Skin of body (tissue), 2 donors: Measurements from ENCODE around the gene ARFIP2. TPM values are rescaled to one million over a fixed set of nuclear protein-coding genes. Genes with fewer than 3 reads are reported as not detected.
"Not testable (repeated sequence)": the region's sequence is repeated elsewhere in the genome, so short reads cannot be mapped to it uniquely, and the experiment has no call there.

Experiments
- DNase-seq: peaks from one replicate; lab custom pipeline; 2025; lab: John Stamatoyannopoulos, UW
- total RNA-seq: library from RNA; depleted of rRNA; stranded (reverse); fragments of >200 nt; gene quantifications from one replicate; pipeline ENCODE4 v1.2.3, GENCODE V29; 2014

The ARFIP2 gene, protein sequence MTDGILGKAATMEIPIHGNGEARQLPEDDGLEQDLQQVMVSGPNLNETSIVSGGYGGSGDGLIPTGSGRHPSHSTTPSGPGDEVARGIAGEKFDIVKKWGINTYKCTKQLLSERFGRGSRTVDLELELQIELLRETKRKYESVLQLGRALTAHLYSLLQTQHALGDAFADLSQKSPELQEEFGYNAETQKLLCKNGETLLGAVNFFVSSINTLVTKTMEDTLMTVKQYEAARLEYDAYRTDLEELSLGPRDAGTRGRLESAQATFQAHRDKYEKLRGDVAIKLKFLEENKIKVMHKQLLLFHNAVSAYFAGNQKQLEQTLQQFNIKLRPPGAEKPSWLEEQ
- total RNA-seq: 28.6 TPM

DNA sequence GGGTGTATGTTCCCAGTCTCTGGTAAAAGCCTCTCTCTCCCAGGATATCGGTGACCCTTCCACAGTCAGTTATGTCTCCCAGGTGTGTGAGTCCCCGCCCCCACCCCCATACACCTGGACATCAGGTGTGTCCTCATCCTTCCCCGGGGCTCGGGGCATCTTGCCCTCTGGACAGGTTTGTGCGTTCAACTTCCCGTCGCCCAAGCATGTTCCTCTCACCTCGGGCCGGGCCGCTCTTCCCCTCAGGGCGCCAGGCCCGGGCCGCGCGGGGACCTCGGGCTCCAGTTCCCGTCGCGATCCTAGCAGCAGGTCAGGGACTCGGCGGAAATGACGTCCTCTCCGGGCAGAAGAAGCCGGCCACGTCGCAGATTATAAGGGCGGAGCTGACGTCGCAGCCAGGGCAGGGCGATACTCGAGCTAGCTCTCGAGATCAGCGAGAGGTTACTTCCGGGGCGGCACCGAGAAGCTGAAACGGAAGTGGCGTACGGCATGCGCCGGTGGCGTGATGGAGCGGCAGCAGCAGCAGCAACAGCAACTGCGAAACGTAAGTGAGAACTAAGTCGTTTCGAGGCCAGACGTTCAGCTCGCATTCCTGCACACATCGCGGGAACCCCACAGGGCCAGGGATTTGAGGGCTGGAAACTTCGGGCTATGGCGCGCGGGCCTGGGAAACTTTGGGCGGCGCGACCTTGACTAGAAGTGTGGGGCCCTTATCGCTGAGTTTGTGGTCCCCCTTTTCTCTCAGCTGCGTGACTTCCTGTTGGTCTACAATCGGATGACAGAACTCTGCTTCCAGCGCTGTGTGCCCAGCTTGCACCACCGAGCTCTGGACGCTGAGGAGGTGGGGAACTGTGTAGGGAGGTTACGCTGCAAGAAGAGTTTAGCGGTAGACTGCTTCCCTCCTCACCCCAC, at the start of gene ARFIP2, which contains the start of gene TIMM10B:
ARFIP2 (minus strand) TSS at position 320 of the 912 bp plus-strand sequence. CDS start 910 bp downstream, outside the sequence.
TIMM10B (plus strand) TSS at position 490 of the 912 bp plus-strand sequence; CDS start at position 506, 16 bp downstream.
- DNase-seq: peak; percentile 99

GRCh38 chr11:6530848-6531247, 49.7 kb upstream of the ARFIP2 start:
- no peak for DNase-seq

- no peak for DNase-seq
Measured at GRCh38 chr11:6529266-6529665, 48.1 kb upstream of the ARFIP2 start.

- no peak for DNase-seq
Measured at GRCh38 chr11:6526411-6527135, 45.4 kb upstream of the ARFIP2 start.

DNA sequence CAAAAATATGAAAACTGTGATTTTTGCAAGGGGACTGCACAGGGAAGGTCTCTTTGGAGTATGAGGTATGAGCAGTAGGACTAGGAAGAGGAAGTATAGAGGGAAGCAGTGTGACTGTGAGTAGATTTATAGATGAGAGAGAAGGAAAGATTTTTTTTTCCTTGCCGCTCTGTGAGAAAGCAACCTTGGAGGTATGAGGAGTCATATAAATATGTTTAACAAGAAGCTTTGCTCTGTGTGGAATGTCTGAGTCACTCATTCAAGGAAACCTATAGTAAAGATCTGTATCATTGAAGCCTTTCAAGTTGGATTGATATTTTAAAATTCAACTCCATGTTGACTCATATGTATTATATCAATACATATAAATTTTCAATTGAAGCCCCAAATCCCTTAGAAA, 42.1 kb upstream of the ARFIP2 start:
- DNase-seq: no peak

DNA sequence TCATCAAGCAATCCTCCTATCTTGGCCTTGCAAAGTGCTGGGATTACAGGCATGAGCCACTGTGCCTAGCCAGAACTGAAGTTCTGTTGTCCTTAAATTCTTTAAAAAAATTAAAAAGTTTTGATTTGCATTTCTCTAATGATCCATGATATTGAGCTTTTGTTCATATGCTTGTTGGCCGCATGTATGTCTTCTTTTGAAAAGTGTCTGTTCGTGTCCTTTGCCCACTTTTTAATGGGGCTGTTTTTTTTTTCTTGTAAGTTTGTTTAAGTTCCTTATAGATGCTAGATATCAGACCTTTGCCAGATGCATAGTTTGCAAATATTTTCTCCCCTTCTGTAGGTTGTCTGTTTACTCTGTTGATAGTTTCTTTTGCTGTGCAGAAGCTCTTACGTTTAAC, 40.8 kb upstream of the ARFIP2 start:
- not testable (repeated sequence) for DNase-seq

DNA sequence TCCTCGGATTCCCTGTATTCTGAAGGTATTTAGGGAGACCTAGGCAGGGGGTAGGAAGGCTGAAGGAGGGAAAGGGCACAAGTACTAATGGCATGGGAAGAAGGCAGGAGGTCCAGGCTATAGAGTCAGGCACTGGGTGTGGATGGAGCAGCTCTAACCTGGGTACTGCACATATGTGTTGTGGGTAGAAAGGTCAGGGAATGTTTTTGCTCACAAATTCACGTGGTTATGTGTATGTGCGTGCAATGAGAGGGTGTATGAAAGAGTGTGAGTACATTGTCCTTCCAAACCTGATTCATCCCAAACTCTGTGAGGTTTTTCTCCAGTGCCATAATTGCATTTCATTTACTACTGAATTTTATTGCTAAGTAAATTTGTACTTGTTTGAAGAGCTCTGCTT, 39.1 kb upstream of the ARFIP2 start:
- DNase-seq: no peak

- no peak for DNase-seq
Measured at GRCh38 chr11:6516865-6517264, 35.7 kb upstream of the ARFIP2 start.

DNA sequence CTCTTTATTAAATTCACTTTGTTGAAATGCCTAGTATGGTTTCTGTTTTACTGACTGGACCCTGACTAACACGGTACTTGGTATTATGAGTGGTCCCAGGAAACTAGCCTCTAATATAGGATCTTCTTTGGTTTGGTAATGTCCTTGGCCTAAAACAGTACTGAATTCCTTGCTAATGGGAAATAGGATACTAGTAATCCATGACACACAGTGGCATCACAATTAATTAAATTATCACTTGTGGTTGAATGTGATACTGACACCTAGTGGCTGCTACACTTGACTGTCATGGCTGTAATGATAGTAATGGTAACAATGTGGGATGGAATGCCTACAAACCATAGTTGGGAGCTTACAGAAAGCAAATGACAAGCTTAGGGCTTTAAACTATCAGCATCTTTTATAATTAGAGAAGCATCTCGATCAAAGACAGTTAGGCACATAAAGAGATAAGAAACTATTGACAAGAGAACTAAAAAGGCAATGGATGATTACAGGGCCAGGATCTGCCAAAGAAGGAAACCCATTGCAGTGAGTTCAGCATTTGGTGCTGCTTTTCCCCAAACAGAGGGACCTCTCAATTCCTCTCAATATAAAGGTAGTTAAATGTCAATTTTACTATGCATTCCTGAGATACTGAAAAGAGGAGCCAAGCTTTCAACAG, 24.6 kb upstream of the ARFIP2 start:
- DNase-seq: peak; percentile 18

- DNase-seq: no peak
Measured at GRCh38 chr11:6504166-6504565, 23.0 kb upstream of the ARFIP2 start.

GRCh38 chr11:6502382-6502781, 21.3 kb upstream of the ARFIP2 start:
- DNase-seq: no peak

DNA sequence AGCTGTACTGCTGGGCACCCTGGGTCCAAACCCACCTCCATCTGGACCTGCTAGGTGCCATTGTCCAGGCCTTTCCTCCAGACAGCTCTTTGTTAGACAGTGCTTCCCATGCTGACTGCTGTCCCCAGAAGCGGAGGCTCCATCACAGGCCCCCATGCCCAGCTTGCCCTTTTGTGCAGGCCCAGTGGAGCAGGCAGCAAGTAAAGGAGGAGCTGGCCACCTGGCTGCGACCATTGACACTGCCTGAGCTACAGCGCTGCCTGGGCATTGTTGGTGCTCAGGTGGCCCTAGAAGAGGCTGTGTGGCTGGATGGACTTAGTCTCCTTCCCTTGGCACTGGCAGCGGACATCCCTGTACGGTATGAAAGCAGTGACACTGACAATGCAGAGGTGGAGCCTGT, 17.4 kb upstream of the ARFIP2 start:
- DNase-seq: no peak

DNA sequence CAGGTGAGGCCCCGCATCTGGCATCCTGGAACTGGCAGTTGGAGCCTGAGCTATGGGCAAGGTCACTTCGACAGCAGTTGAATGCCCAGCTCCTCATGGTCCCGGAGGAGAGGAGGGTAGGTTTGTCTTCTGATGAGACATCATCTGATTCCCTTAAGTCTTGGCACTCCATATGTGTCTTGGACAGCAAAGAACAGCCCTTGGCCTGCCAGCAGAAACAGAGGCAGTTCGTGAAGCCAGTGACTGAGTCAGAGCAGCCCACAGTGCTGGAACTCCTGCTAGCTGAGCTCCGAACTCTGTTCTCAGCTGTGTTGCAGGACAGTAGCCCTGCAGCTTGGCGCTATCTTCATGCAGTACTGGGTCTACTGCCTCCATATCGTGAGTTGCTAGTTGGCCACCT, 17.0 kb upstream of the ARFIP2 start:
- no peak for DNase-seq

DNA sequence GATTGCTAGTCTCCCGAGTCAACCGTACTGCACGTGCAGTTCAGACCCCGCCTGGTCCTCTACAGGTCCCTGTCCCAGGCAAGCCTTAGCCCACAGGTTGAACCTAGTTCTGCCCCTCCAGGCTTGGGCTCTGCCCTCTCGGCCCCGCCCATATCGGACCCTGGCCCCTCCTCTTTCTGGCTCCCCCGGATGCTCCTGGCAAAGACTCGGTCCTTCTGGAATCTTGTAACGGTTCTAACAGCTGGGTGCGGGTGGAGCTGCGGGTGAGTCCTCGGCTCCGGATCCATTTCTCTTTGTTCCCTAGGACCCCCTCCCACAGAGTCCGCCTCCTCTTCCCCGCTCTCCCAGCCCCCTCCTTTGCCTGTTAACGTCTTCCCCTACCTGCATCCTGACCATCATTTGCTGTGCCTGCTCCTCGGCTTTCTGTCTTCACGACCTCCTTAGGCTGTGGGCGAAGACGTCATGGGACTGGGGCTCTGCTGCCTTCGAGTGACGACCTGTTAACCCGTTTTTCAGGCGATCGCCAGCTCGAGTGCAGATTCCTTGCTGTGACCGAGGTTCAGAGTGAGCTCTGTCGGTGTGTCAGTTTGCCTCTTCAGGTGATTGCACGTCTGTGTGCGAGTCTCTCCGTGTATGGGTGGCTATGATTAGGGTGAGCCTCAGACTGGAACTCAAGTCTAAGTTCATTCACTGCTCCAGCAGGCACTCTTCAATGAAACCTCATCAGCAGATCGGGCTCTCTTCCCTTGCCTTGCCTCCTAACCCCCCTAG, 16.1 kb upstream of the ARFIP2 start, which contains the start of gene DNHD1:
DNHD1 (plus strand) TSS at position 212 of the 771 bp plus-strand sequence. CDS start 936 bp downstream, outside the sequence.
- no peak for DNase-seq

DNA sequence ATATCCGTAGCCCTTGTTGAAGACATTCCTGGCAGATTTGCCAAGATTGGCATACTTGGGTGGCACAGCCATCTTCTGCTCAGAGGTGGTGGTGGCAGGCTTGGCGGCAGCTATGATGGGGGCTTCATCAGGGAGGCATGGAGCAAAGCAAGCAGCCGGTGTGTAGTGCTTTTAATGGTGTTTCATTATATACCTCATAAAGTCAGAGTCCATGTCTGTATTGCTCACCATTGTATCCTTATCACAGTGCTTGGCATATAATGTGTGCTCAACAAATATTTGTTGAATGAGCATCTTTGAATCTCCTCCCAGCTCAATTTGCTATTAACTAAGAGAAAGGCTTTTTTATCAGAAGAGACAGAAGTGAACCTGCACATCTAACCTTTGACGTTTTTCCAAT, 8.2 kb upstream of the ARFIP2 start:
- no peak for DNase-seq

- no peak for DNase-seq
Measured at GRCh38 chr11:6488821-6489220, 7.7 kb upstream of the ARFIP2 start.

DNA sequence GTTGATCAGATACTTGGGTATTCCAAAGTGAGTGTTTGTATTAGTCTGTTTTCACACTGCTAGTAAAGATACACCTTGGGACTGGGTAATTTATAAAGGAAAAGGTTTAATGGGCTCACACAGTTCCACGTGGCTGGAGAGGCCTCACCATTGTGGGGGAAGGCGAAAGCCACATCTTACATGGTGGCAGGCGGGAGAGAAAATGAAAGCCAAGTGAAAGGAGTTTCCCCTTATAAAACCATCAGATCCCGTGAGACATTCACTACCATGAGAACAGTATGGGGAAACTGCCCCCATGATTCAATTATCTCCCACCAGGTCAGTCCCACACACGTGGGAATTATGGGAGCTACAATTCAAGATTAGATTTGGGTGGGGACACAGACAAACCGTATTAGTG, 7.2 kb upstream of the ARFIP2 start:
- no peak for DNase-seq

DNA sequence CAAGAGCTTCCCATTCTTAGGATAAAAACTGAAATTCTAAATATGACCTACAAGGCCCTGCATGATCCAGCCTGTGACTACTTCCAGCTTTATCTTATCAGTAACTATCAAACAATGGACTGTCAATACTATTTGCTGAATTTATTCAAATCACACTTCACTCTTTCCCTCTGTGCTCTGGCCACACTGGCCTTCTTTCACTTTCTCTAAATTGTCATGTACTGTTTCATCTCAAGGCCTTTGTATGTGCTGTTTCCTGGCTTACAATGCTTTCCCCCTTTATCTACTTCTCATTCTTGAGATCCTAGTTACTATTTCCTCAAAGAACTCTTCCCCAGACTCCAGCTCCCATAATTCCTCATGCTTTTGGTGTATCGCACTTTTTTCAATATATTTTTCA, 5.8 kb upstream of the ARFIP2 start:
- no peak for DNase-seq

- no peak for DNase-seq
Measured at GRCh38 chr11:6486256-6486655, 5.1 kb upstream of the ARFIP2 start.

GRCh38 chr11:6485661-6486060, 4.5 kb upstream of the ARFIP2 start:
- DNase-seq: no peak
